Endothelial cell of umbilical vein (primary cell): ENCODE data around the gene GAS7. TPM values are rescaled to one million over a fixed set of nuclear protein-coding genes. Genes with fewer than 3 reads are reported as not detected.

ENCODE experiments used
- BruUV-seq: library from RNA; stranded (reverse); fragments of 400-500 nt; replicated peaks from 2 replicates; lab custom pipeline; 2021; lab: Mats Ljungman, UMichigan
- CTCF ChIA-PET: fragments of 300-600, 350-600 bp; sonication (Branson Sonifier 250); formaldehyde crosslinking; loops from one replicate; lab custom pipeline; 2021; ENCODE audit warnings: antibody characterized with exemption, inconsistent platforms; lab: Charles Lee
- POLR2A ChIA-PET: fragments of 300-600, 350-600 bp; sonication (Branson Sonifier 250); formaldehyde crosslinking; loops from one replicate; lab custom pipeline; 2021; ENCODE audit warnings: antibody characterized with exemption, inconsistent platforms; lab: Charles Lee
- DNase-seq: peaks from one replicate; pipeline ENCODE4 v3.0.0-alpha.2; 2011; ENCODE audit warnings: low read depth, low spot score
- FAIRE-seq: peaks from 2 replicates; lab custom pipeline; 2011; peaks lifted over from hg19 to GRCh38; lab: Jason Lieb, UNC
- H2AFZ ChIP-seq: 2 replicates; pipeline ENCODE4 v1.6.0; 2012; ENCODE audit warnings: low read depth, low read length, control low read depth, inconsistent platforms
- H3K27ac ChIP-seq: 2 replicates; pipeline ENCODE4 v1.5.1; 2011; ENCODE audit warnings: low read depth, mild to moderate bottlenecking, control low read depth, low read length, moderate library complexity; ENCODE audit not compliant: insufficient read depth
- H3K27me3 ChIP-seq, 2 experiments: 2 replicates each; pipeline versions ENCODE4 v1.6.0 to v1.6.1; 2011; ENCODE audit warnings: low read length in 2 of 2, mixed read lengths in 1 of 2; ENCODE audit not compliant: control insufficient read depth in 2 of 2, insufficient read depth in 2 of 2
- H3K36me3 ChIP-seq, 2 experiments: 2 replicates in 1 of 2; 3 replicates in 1 of 2; pipeline ENCODE4 v1.5.1; 2011; ENCODE audit warnings: low read length in 2 of 2, mild to moderate bottlenecking in 1 of 2, moderate library complexity in 1 of 2; ENCODE audit not compliant: control insufficient read depth in 2 of 2, insufficient read depth in 2 of 2; ENCODE audit errors: extremely low read depth in 1 of 2
- H3K4me1 ChIP-seq: 3 replicates; pipeline ENCODE4 v1.5.1; 2011; ENCODE audit warnings: mild to moderate bottlenecking, low read length; ENCODE audit not compliant: control insufficient read depth, insufficient read depth; ENCODE audit errors: extremely low read depth
- H3K4me2 ChIP-seq: 2 replicates; pipeline ENCODE4 v1.6.1; 2011; ENCODE audit warnings: low read length, control low read depth, mixed read lengths; ENCODE audit not compliant: insufficient read depth
- H3K4me3 ChIP-seq, 3 experiments: fragments of 200-600 bp in 1 of 3; sonication (generic), shearing (Covaris generic) in 1 of 3; replicated peaks in 1 of 3; 2 replicates each; pipeline ENCODE4 v1.5.1; 2011 to 2016; ENCODE audit warnings: control low read depth in 3 of 3, low read length in 3 of 3, mild to moderate bottlenecking in 2 of 3, inconsistent platforms in 1 of 3, low read depth in 1 of 3, moderate library complexity in 1 of 3; ENCODE audit not compliant: insufficient read depth in 1 of 3
- H3K79me2 ChIP-seq: 2 replicates; pipeline ENCODE4 v1.6.0; 2012; ENCODE audit warnings: low read length, inconsistent platforms; ENCODE audit not compliant: control insufficient read depth, insufficient read depth
- H3K9ac ChIP-seq: replicated peaks from 2 replicates; pipeline ENCODE3; 2011; ENCODE audit warnings: low read length, control low read depth; ENCODE audit not compliant: insufficient read depth; ENCODE audit errors: extremely low read depth
- H3K9me1 ChIP-seq: replicated peaks from 3 replicates; pipeline ENCODE4 v1.6.0; 2011; ENCODE audit warnings: mild to moderate bottlenecking, low read length; ENCODE audit not compliant: control insufficient read depth, insufficient read depth; ENCODE audit errors: extremely low read depth
- H3K9me3 ChIP-seq: replicated peaks from 2 replicates; pipeline ENCODE4 v1.5.1; 2012; ENCODE audit warnings: low read length, inconsistent platforms; ENCODE audit not compliant: control insufficient read depth, insufficient read depth
- H4K20me1 ChIP-seq: replicated peaks from 2 replicates; pipeline ENCODE3; 2011; ENCODE audit warnings: mild to moderate bottlenecking, low read length; ENCODE audit not compliant: control insufficient read depth, insufficient read depth; ENCODE audit errors: extremely low read depth
- EZH2 ChIP-seq: IDR thresholded peaks from 2 replicates; pipeline ENCODE4 v1.6.1; 2012; ENCODE audit warnings: borderline replicate concordance, low read depth, mild to moderate bottlenecking, moderate library complexity, low read length, inconsistent platforms; ENCODE audit not compliant: severe bottlenecking
- FOS ChIP-seq: IDR thresholded peaks from 2 replicates; pipeline ENCODE4 v1.6.1; 2011; ENCODE audit warnings: mild to moderate bottlenecking, low read length, moderate library complexity, borderline replicate concordance; ENCODE audit not compliant: insufficient read depth
- GATA2 ChIP-seq: IDR thresholded peaks from 2 replicates; pipeline ENCODE4 v1.7.0; 2011; ENCODE audit warnings: low read depth, mild to moderate bottlenecking, moderate library complexity, mixed read lengths, low read length; ENCODE audit not compliant: insufficient read length, insufficient read depth
- JUN ChIP-seq: IDR thresholded peaks from 2 replicates; pipeline ENCODE4 v1.6.1; 2011; ENCODE audit warnings: borderline replicate concordance, low read depth; ENCODE audit not compliant: insufficient read length, insufficient read depth
- MYC ChIP-seq: IDR thresholded peaks from one replicate; pipeline ENCODE4 v1.6.1; 2011; ENCODE audit warnings: mild to moderate bottlenecking, low read depth, low read length
- POLR2A ChIP-seq: IDR thresholded peaks from 2 replicates; pipeline ENCODE4 v1.6.1; 2012; ENCODE audit warnings: low read depth, mild to moderate bottlenecking, control low read depth, low read length
- POLR2AphosphoS5 ChIP-seq: IDR thresholded peaks from 2 replicates; pipeline ENCODE4 v1.6.1; 2012; ENCODE audit warnings: low read depth, mild to moderate bottlenecking, control low read depth, low read length, moderate library complexity; ENCODE audit not compliant: insufficient read depth
- dilution Hi-C: fragments of 300-500 bp; cut with MboI; formaldehyde crosslinking; loops from one replicate; pipeline ENCODE4 v1.15.0; 2019; ENCODE audit warnings: low sequenced_read_pairs; ENCODE audit not compliant: extremely low pct_ligation_motif_present
- intact Hi-C: fragments of 100-400 bp; cut with micrococcal nuclease; formaldehyde crosslinking; loops from one replicate; pipeline ENCODE4 v1.10.0; 2022
- polyA plus RNA-seq, 4 experiments: library from polyadenylated mRNA; depleted of rRNA in 3 of 4; stranded (reverse) in 3 of 4; unstranded in 1 of 4; fragments of >200 nt; gene quantifications; 2 replicates each; pipeline versions ENCODE4 v1.2.1 to v1.2.3, GENCODE V29; 2011 to 2012; ENCODE audit warnings: missing spikeins in 1 of 4
- total RNA-seq: library from RNA; stranded (reverse); gene quantifications from 2 replicates; pipeline ENCODE4 v1.2.3, GENCODE V29; 2021
- TF ChIP-seq, protein P1 (sequence below): IDR thresholded peaks from 2 replicates; pipeline ENCODE4 v1.6.1; 2011; ENCODE audit not compliant: insufficient read depth, insufficient read length
- TF ChIP-seq, protein P2 (sequence below), 2 donors: IDR thresholded peaks; 1 replicate in 1 of 2; 2 replicates in 1 of 2; pipeline ENCODE4 v1.5.1; 2011; ENCODE audit warnings: low read length in 2 of 2, mild to moderate bottlenecking in 2 of 2, moderate library complexity in 2 of 2, control low read depth in 1 of 2, inconsistent platforms in 1 of 2, low read depth in 1 of 2; ENCODE audit not compliant: insufficient read depth in 1 of 2; ENCODE audit errors: extremely low read depth in 1 of 2

GAS7 gene
- total and polyA plus RNA-seq, 2 donors (not counting 3 experiments of a cell fraction or from before 2014, with no cell fraction given) = not detected

DNA sequence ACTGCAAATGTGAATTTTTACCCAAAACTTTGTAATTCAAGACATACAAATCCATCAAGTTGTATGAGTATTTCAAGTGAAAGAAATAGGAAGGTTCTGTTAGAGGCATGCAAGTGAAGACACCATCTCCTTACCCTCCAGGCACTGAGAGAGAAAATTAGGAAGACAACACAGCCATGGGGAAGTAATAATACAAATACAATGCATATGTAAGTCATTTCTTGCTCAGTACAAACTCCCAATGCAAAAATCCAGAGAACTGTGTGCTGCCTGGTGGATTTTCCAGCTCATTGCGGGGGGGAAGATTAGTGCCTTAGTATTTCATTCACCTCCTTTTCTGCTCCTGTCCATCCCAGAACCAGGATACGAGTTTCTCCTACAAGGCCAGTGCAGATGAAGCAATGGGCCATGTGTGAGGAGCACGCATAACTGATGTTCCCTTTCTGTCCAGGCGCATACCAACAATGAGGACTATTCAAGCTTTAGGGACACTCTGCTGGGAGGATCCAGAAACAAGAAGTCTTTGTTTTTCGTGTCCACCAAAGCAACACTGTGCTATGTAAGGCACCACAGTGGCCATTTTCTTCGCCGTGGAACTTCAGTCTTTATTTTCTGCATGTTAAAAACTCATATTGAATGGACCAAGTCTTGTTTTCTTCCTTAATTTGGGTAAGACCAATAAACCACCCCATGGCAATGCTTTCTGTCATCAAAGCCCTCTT is 149.6 kb downstream of the GAS7 start:
- Histone ChIP-seq H3K27ac (no peak overlapping the region), H3K36me3 (no peaks in the 10 kb centered on the region), H3K79me2 (no peaks in the 10 kb centered on the region), H3K4me3 (no peak overlapping the region), H3K4me2 (no peak overlapping the region), H3K4me1 (no peaks in the 10 kb centered on the region), H3K9me3 (peaks cover 6% of the 10 kb centered on the region), H4K20me1 (no peaks in the 10 kb centered on the region), H3K9me1 (no peaks in the 10 kb centered on the region), H3K27me3 (no peaks in the 10 kb centered on the region), H2AFZ (no peak overlapping the region), H3K9ac (no peak overlapping the region)
- no peak for DNase-seq
- dilution Hi-C loops (no loop called here), intact Hi-C loops (no loop called here)
- no TSS peak for BruUV-seq
- FAIRE-seq = no peak
- TF ChIP-seq, protein P1, sequence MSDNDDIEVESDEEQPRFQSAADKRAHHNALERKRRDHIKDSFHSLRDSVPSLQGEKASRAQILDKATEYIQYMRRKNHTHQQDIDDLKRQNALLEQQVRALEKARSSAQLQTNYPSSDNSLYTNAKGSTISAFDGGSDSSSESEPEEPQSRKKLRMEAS = no peak
- TF ChIP-seq FOS (no peak), GATA2 (no peak), POLR2A (no peak), EZH2 (no peak), MYC (no peak), JUN (no peak), POLR2AphosphoS5 (no peak)
- TF ChIP-seq, protein P2, sequence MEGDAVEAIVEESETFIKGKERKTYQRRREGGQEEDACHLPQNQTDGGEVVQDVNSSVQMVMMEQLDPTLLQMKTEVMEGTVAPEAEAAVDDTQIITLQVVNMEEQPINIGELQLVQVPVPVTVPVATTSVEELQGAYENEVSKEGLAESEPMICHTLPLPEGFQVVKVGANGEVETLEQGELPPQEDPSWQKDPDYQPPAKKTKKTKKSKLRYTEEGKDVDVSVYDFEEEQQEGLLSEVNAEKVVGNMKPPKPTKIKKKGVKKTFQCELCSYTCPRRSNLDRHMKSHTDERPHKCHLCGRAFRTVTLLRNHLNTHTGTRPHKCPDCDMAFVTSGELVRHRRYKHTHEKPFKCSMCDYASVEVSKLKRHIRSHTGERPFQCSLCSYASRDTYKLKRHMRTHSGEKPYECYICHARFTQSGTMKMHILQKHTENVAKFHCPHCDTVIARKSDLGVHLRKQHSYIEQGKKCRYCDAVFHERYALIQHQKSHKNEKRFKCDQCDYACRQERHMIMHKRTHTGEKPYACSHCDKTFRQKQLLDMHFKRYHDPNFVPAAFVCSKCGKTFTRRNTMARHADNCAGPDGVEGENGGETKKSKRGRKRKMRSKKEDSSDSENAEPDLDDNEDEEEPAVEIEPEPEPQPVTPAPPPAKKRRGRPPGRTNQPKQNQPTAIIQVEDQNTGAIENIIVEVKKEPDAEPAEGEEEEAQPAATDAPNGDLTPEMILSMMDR (IDR thresholded peaks at IDR 0.05; ENCODE audit: extremely low read depth in 1 of 2, insufficient read depth in 1 of 2, low read depth in 1 of 2, low read length in 2 of 2) = no peak
- ChIA-PET CTCF (interaction anchor here (0.7 kb wide), 1 partner anchor 104 kb away, joined by 4 read pairs; no protein-coding TSS in a partner anchor), POLR2A (no interaction called here)
